Activated T-helper 1 cell treated with anti-CD3 and anti-CD28 coated beads, Interleukin-12 subunit alpha, Interleukin-12 subunit beta, Interleukin-2, Interleukin-4 antibody, amounts not matched to agents 30 ng/mL and 10 ng/mL and 1 ng/mL, durations not matched to agents 14 hours and 24 hours and 36 hours (primary cell): Measurements from ENCODE around the gene PLET1. TPM values are rescaled to one million over a fixed set of nuclear protein-coding genes. Genes with fewer than 3 reads are reported as not detected.
"Not testable (repeated sequence)": the region's sequence is repeated elsewhere in the genome, so short reads cannot be mapped to it uniquely, and the experiment has no call there.

Experiments
- DNase-seq: peaks from one replicate; pipeline ENCODE4 v3.0.0; 2021; ENCODE audit warnings: low spot score
- H3K27ac Mint-ChIP-seq: one replicate; pipeline ENCODE4 v1.8.0; 2021; ENCODE audit warnings: mild to moderate bottlenecking, mixed read lengths
- H3K27me3 Mint-ChIP-seq: one replicate; pipeline ENCODE4 v1.8.0; 2022; ENCODE audit warnings: mild to moderate bottlenecking, moderate library complexity, mixed read lengths; ENCODE audit not compliant: insufficient read depth
- H3K36me3 Mint-ChIP-seq: one replicate; pipeline ENCODE4 v1.8.0; 2021; ENCODE audit warnings: low read depth, mixed read lengths
- H3K4me1 Mint-ChIP-seq: one replicate; pipeline ENCODE4 v1.8.0; 2021; ENCODE audit warnings: low read depth, mixed read lengths
- H3K4me3 Mint-ChIP-seq: one replicate; pipeline ENCODE4 v1.8.0; 2021; ENCODE audit warnings: mild to moderate bottlenecking, moderate library complexity, mixed read lengths
- H3K9me3 Mint-ChIP-seq: one replicate; pipeline ENCODE4 v1.8.0; 2021; ENCODE audit warnings: mixed read lengths
- intact Hi-C: fragments of 100-400 bp; cut with micrococcal nuclease; formaldehyde crosslinking; loops from one replicate; pipeline ENCODE4 v1.15.1; 2024
- total RNA-seq: library from RNA; stranded (reverse); gene quantifications from 2 replicates; pipeline ENCODE4 v1.2.3, GENCODE V29; 2022

PLET1 gene
- total RNA-seq, 1 donor from 2014 or later = not detected

DNA sequence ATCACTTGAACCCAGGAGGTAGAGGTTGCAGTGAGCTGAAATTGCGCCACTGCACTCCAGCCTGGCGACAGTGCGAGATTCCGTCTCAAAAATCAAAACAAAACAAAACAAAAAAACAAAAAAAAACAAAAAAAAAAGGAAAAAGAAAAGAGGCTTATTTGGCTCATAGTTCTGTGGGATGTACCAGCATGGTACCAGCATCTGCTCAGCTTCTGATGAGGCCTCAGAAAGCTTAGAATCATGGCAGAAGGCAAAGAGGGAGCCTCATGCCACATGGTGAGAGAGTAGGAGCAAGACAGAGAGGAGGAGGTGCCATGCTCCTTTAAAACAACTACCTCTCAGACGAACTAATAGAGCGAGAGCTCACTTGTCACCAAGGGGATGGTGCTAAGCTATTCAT is 45.0 kb downstream of the PLET1 start:
- Mint-ChIP-seq H3K27ac (no peak overlapping the region), H3K36me3 (no peaks in the 10 kb centered on the region), H3K27me3 (peaks cover 4% of the 10 kb centered on the region), H3K4me3 (no peak overlapping the region), H3K4me1 (peaks cover 14% of the 10 kb centered on the region), H3K9me3 (no peaks in the 10 kb centered on the region)
- DNase-seq = no peak
- intact Hi-C loops = loop anchor here (5.0 kb wide), 1 partner anchor 897 kb away; no protein-coding TSS in a partner anchor

DNA sequence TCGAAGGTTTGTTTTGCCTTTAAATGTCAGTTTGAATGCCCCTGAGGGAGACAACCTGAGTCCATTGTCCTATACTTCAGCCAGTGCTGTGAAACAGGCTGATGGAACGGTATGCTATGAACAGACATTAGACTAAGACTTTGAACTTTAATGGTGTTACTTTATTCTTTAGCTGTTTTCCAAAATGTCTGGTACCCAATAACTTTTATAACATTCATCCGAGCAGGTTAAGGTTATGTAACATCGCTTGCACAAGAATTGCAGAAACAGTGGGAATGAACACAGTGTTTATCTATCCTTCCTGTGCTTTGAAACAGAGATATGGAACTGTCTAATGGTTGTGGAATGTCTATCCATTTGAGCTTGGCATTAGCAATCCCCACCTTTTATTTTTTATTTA is 46.9 kb downstream of the PLET1 start:
- Mint-ChIP-seq H3K27ac (no peak overlapping the region), H3K4me1 (peaks cover 8% of the 10 kb centered on the region), H3K9me3 (no peaks in the 10 kb centered on the region), H3K27me3 (peaks cover 13% of the 10 kb centered on the region), H3K4me3 (no peak overlapping the region), H3K36me3 (no peaks in the 10 kb centered on the region)
- DNase-seq = no peak
- intact Hi-C loops = no loop called here

DNA sequence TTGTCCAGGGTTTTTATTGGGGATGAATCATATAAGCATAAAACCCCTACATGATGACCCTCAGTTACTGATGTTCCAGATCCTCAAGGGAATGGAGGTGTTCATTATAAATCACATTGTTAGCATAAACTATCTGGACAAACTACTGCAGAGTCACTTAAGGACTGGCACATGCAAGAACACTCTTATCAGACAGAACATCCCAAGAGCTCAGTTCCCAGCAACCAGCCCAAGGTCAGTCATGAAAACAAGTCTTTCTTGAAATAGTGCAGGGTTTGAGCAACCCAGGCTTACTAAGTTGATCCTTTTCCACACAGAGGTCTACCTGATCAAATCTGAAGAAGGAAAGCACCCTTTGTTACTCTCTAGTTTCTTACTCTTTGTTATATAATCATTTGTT is 48.0 kb downstream of the PLET1 start:
- no peaks in the 10 kb centered on the region for H3K36me3 Mint-ChIP-seq
- no peak overlapping the region for H3K4me3 Mint-ChIP-seq
- DNase-seq = no peak
- H3K27me3 Mint-ChIP-seq = peaks cover 14% of the 10 kb centered on the region
- H3K27ac Mint-ChIP-seq = no peak overlapping the region
- peaks cover 8% of the 10 kb centered on the region for H3K4me1 Mint-ChIP-seq
- H3K9me3 Mint-ChIP-seq = no peaks in the 10 kb centered on the region
- intact Hi-C loops = no loop called here

DNA sequence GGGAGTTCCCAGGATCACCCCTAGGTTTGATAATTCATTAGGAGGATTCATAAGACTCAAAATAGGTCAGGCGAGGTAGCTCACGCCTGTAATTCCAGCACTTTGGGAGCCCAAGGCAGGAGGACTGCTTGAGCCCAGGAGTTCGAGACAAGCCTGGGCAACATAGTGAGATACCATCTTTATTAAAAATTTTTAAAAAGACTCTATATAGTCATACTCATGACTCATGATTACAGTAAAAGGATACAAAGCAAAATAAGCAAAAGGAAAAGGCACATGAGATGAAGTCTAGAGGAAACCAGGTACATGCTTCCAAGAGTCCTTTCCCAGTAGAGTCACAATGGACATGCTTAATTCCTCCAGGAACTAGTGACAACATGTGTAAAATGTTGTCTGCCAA is 48.4 kb downstream of the PLET1 start:
- peaks cover 14% of the 10 kb centered on the region for H3K27me3 Mint-ChIP-seq
- no peak overlapping the region for H3K4me3 Mint-ChIP-seq
- no peak overlapping the region for H3K27ac Mint-ChIP-seq
- no peaks in the 10 kb centered on the region for H3K9me3 Mint-ChIP-seq
- intact Hi-C loops = no loop called here
- DNase-seq = no peak
- H3K4me1 Mint-ChIP-seq = peaks cover 8% of the 10 kb centered on the region
- no peaks in the 10 kb centered on the region for H3K36me3 Mint-ChIP-seq

DNA sequence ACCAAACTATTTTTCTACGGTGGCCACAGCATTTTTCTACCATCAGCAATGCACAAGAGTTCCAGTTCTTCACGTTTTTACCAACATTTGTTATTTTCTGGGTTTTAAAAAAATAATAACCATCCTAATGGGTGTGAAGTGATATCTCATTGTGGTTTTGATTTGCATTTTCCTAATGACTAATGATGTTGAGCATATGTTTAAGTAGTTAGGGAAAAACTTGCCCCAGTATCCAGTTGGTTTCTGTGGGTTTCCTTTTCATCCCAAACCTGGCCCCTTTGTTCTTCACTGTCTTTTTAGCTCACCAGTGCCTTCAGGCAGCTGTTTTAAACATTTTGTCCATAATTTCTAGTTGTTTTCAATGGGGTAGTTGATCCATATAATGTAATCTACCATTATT is 49.1 kb downstream of the PLET1 start:
- peaks cover 12% of the 10 kb centered on the region for H3K27me3 Mint-ChIP-seq
- intact Hi-C loops = no loop called here
- DNase-seq = no peak
- no peak overlapping the region for H3K4me3 Mint-ChIP-seq
- H3K36me3 Mint-ChIP-seq = no peaks in the 10 kb centered on the region
- H3K27ac Mint-ChIP-seq = no peak overlapping the region
- H3K4me1 Mint-ChIP-seq = peaks cover 8% of the 10 kb centered on the region
- no peaks in the 10 kb centered on the region for H3K9me3 Mint-ChIP-seq

- no peak overlapping the region for H3K27ac Mint-ChIP-seq
- intact Hi-C loops = no loop called here
- no peaks in the 10 kb centered on the region for H3K36me3 Mint-ChIP-seq
- no peak for DNase-seq
- peaks cover 8% of the 10 kb centered on the region for H3K4me1 Mint-ChIP-seq
- H3K27me3 Mint-ChIP-seq = peaks cover 12% of the 10 kb centered on the region
- no peaks in the 10 kb centered on the region for H3K9me3 Mint-ChIP-seq
- H3K4me3 Mint-ChIP-seq = no peak overlapping the region
These were observed 49.8 kb downstream of the PLET1 start for GRCh38 chr11:112210890-112211289.

DNA sequence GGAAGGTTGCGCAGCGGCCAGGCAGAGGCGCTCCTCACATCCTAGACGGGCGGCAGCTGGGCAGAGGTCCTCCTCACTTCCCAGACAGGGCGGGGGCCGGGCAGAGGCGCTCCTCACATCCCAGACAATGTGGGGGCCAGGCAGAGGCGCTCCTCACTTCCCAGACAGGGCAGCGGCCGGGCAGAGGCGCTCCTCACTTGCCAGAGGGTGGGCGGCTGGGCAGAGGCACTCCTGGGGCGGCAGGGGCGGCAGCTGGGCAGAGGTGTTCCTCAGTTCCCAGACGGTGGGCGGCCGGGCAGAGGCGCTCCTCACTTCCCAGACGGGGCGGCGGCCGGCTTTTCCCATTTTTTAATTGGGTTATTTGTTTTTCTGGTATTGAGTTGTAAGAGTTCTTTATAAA is 54.6 kb downstream of the PLET1 start:
- H3K4me3 Mint-ChIP-seq = no peak overlapping the region

GRCh38 chr11:112200252-112200651 is 60.4 kb downstream of the PLET1 start:
- peaks cover 17% of the 10 kb centered on the region for H3K27me3 Mint-ChIP-seq

More for the DNA sequence above, 54.6 kb downstream of the PLET1 start:
- no peak for DNase-seq
- no peaks in the 10 kb centered on the region for H3K36me3 Mint-ChIP-seq
- H3K4me1 Mint-ChIP-seq = peaks cover 3% of the 10 kb centered on the region
- no peaks in the 10 kb centered on the region for H3K9me3 Mint-ChIP-seq
- H3K27ac Mint-ChIP-seq = no peak overlapping the region
- intact Hi-C loops = no loop called here
- H3K27me3 Mint-ChIP-seq = peaks cover 11% of the 10 kb centered on the region

DNA sequence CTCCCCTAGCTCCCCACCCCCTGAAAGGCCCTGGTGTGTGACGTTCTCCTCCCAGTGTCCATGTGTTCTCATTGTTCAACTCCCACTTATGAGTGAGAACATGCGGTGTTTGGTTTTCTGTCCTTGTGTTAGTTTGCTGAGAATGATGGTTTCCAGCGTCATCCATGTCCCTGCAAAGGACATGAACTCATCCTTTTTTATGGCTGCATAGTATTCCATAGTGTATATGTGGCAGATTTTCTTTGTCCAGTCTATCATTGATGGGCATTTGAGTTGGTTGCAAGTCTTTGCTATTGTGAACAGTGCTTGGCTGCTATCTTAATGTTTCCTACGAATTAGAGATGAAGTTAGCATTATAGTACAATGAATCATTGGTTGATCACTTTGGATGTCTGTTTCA is 61.6 kb downstream of the PLET1 start:
- H3K36me3 Mint-ChIP-seq, intact Hi-C loops, H3K4me1 Mint-ChIP-seq, H3K27ac Mint-ChIP-seq, H3K9me3 Mint-ChIP-seq, H3K4me3 Mint-ChIP-seq, DNase-seq: not testable (repeated sequence)
- H3K27me3 Mint-ChIP-seq = peaks cover 17% of the 10 kb centered on the region

More at GRCh38 chr11:112200252-112200651, 60.4 kb downstream of the PLET1 start:
- DNase-seq = no peak
- Mint-ChIP-seq H3K27ac (no peak overlapping the region), H3K9me3 (no peaks in the 10 kb centered on the region), H3K36me3 (no peaks in the 10 kb centered on the region), H3K4me1 (no peaks in the 10 kb centered on the region), H3K4me3 (no peak overlapping the region)
- intact Hi-C loops = no loop called here

Other genes starting within 250 kb of the PLET1 start
- gene DLAT, start 235.5 kb downstream of the PLET1 start, total RNA-seq = 52.0 and 54.5 TPM in 2 replicates
- 0.24 and 0.49 TPM in 2 replicates for gene PIH1D2, start 186.8 kb downstream of the PLET1 start, total RNA-seq
- 29.1 and 33.0 TPM in 2 replicates for gene NKAPD1, start 186.6 kb downstream of the PLET1 start, total RNA-seq
- 85.6 and 89.2 TPM in 2 replicates for gene TIMM8B, start 174.1 kb downstream of the PLET1 start, total RNA-seq
- 95.4 and 98.0 TPM in 2 replicates for gene SDHD, start 174.0 kb downstream of the PLET1 start, total RNA-seq
- 0.23 TPM in 1 of 2 replicates, not detected in the other for gene IL18, start 96.8 kb downstream of the PLET1 start, total RNA-seq
- gene TEX12, start 93.5 kb downstream of the PLET1 start, total RNA-seq = 0.24 TPM in 1 of 2 replicates, not detected in the other
- gene BCO2, start 85.3 kb downstream of the PLET1 start, total RNA-seq = 0.49 and 1.6 TPM in 2 replicates
- gene PTS, start 34.4 kb downstream of the PLET1 start, total RNA-seq = 28.9 and 35.0 TPM in 2 replicates